Activated gamma-delta T cell treated with Interleukin-2 at 50 U/mL for 16 hours (primary cell): ENCODE data around the gene DTWD2.
"Not testable (repeated sequence)": the region's sequence is repeated elsewhere in the genome, so short reads cannot be mapped to it uniquely, and the experiment has no call there.

Experiments
- DNase-seq: peaks from one replicate; pipeline ENCODE4 v3.0.0-alpha.2; 2020

DTWD2 gene

DNA sequence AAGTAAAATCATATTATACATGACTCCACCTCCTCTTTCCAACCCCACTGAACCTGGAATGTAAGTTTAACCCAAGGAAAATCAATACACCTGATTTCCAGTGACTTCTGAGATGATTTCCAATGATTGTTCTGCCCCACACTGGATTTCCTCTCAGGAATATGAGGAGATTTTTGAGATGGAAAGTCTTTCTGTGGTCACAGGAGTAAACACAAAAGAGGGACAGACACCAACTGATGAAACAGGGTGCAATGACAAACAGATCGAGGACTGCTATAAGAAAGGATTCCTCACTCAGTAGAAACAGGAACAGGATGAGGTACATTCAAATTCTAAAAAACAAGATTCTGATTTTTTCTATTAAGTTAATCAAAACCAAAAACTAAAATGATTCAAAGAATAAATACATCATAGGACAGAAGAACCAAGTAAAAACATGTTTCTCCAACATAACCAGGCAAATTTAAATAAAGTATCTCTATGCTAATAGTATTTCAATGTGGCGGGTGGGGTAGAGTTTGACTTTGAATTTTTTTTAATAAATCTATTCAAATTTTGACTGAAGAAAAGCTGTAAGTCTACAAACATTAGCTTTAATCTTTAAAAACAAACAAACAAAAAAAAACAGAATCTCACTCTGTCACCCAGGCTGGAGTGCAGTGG, 42.1 kb downstream of the DTWD2 start:
- no peak for DNase-seq

DNA sequence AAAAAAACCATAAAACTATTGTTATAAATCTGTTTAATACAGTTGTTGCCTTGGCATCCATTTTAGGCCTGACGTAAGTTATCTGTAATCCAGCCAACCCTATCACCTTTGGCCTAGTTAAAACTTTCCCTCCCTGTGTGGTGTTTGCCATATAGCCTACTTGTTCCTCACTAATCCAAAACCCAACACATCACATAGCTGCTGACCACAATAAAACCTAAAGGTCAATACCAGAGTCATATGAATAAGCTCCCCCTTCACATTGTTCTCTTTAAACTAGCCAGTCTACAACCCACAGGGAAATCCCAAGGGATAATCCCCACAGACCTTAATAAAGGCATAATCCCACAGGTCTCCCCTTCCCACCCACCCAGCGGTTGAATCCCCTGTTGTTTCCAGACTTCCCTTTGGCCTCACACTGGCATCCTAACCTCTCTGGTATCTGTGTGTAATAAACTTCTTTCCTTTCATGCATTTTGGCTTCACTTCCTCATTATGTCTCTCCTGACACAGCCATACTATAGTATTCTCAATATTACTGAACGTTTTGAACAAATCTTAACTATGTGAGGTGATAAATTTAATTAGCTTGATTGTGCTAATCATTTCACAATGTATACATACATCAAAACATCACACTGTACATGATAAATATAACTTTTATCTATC, 50.8 kb downstream of the DTWD2 start:
- DNase-seq: no peak

DNA sequence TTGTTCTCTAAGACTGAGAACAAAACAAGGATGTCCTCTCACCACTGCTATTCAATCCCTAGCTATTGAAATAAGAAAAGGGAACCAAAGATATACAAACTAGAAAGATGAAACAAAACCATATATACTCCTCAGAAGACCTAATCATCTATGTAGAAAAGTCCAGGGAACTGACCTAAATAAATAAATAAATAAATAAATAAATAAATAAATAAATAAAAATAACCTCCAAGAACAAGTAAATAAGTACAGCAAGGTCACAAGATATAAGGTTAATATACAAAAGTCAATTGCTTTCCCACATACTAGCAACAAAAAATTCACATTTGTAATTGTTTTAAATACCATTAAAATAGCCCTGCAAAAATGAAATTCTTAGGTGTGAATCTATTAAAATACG, 54.6 kb downstream of the DTWD2 start:
- no peak for DNase-seq

DNA sequence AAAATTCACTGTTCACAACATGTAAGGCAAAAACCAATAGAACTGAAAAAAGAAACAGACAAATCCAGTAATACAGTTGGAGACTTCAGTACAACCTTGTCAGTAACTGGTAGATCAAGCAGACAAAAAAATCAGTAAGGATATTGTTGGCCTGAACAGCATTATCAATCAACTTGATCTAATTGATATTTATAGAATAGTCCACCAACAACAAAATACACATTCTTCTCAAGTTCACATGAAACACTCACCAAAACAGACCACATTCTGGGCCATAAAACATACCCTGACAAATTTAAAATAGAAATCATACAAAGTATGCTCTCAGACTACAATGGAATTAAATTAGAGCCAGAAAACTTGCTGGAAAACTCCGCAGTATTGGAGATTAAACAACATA, 56.8 kb downstream of the DTWD2 start:
- DNase-seq: no peak

DNA sequence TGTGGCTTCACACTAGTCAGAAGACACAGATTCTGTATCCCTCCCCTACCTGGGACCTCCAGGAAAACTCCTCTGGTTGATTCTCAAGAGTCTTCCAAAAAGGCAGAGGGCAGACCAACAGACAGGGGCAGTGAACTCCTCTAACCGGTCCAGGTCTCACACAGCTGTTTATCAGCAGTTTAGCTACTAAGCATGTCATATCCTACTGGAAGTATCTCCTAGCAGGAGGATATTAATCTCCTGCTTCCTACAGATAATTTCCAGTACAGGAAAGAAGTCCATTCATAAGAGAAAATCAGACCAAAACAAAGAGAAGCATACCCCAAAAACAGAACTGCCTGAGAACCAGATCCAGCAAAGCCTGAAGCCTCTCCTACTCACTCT, 64.3 kb downstream of the DTWD2 start:
- no peak for DNase-seq

DNA sequence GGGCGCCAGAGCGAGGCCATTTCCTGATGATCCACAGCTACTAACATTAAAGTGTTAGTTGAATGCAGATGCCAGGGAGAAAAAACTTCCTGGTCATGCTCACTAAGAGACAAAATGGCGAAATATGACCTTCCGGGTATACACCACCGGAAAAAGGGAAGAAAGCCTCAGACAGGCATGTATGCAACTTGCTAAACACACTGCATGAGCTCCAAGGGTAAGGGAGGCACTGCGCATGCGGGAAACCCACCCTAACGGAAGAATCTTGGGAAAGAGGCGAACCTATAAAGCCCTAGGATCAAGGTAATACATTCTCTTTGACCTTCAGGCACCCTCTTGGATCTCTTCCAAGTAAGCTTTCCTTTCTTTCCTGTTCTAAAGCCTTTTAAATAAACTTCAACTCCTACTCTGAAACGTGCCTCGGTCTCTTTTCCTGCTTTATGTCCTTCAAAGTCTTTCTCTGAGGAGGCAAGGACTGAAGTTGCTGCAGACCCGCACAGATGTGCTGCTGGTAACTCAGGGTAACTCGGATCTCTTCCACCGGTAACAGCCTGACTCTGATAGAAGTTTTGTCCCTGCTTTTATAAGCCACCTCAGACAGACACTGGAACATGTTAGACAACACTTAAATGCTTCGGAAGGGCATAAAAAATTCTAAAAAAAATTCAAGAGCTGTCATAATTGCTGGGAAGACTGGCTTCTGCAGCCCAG, 64.9 kb downstream of the DTWD2 start:
- DNase-seq: no peak

DNA sequence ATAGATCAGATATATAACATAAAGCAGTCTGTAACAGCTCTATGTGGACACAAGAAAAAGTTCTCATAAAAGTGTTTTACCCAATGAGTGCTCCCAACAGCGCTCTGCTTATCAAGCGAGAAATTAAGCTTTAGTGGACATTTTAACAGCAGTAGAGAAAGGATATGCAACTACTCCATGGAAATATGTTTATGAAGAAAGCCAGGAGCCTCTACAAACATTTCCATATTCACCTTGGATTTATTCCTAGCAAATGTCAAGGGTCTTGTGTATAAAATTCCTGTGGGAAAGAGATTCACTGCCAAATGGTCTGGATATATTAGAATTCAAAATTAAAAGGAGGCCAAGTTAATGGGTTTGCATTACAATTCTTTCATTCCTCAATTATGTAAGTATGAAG, 66.5 kb downstream of the DTWD2 start:
- no peak for DNase-seq

DNA sequence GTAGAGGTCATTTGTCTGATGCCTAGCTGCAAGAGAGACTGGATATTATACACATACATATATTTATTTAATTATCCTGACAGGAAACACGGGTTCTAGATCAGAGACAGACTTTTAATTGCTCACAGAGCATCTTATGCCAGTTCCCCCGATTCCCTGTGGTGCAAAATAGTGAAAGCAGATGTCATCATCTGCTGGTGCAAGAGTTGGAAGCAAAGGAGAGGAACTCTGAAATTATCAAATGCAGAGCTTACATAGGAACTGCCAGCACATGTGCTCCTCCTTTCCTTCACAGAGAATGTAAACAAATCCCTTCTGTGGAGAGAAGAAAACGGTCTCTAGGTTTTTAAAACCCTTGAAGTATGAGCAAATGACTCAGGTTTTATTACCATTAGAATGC, 69.3 kb downstream of the DTWD2 start:
- no peak for DNase-seq

DNA sequence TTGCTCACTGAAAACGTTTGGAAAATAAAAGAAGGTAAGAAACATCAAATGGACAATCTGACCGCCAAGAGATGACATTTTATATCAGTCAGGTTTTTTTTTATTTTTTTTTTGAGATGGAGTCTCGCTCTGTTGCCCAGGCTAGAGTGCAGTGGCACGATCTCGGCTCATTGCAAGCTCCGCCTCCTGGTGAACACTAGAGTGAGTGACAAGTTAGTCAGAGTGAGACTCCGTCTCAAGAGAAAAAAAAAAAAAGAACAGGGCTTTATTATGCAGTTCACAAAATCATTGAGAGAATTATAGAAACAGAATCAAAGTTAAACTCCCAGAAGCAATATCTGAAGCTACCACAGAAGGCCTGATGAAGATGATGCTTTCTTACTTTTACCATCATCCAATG, 70.1 kb downstream of the DTWD2 start:
- no peak for DNase-seq

DNA sequence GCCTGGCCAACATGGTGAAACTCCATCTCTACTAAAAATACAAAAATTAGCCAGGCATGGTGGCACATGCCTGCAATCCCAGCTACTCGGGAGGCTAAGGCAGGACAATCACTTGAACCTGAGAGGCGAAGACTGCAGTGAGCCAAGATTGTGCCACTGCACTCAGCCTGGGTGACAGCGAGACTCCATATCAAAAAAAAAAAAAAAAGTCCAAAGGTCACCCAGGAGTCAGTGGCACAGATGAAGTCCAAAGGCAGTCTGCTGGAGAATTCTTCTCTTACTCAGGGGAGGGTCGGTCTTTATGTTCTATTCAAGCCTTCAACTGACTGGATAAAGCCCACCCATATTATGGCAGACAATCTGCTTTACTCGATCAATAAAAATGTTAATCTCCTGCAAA, 80.8 kb downstream of the DTWD2 start:
- DNase-seq: not testable (repeated sequence)

DNA sequence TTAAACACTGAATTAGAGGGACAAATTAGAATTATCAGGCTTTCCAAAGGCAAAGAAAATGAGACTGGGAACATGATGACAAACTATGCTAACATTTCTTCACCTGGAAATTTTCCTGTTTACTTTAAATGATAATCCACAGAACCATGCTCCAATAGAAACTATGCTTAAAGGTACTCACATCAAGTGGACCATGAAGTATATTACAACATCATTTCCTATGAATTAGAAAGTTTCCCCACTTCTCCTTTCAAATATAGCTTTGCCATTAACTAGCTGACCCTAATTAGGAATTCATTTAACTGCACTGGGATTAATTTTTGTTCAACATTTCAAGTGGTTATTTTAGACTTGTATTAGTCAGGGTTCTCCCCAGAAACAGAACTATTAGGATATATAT, 81.4 kb downstream of the DTWD2 start:
- no peak for DNase-seq

DNA sequence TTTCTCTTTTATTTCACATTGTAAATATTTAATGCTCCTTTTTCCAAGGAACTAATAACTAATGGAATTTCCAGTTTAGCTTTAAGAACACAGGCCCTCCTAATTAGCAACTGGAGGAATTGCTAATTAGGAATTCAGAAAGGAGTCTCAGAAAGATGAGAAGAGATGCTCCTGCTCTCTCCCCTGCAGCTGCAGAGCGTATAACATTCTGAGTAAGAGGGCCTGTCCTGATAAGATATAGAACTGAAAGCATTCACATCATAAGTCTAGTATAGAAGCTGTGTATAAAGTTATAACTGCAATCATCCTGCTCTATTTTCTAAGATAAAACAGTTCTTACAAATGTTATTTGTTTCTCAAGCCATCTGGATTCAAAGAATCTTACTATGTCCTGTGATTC, 83.2 kb downstream of the DTWD2 start:
- DNase-seq: no peak

DNA sequence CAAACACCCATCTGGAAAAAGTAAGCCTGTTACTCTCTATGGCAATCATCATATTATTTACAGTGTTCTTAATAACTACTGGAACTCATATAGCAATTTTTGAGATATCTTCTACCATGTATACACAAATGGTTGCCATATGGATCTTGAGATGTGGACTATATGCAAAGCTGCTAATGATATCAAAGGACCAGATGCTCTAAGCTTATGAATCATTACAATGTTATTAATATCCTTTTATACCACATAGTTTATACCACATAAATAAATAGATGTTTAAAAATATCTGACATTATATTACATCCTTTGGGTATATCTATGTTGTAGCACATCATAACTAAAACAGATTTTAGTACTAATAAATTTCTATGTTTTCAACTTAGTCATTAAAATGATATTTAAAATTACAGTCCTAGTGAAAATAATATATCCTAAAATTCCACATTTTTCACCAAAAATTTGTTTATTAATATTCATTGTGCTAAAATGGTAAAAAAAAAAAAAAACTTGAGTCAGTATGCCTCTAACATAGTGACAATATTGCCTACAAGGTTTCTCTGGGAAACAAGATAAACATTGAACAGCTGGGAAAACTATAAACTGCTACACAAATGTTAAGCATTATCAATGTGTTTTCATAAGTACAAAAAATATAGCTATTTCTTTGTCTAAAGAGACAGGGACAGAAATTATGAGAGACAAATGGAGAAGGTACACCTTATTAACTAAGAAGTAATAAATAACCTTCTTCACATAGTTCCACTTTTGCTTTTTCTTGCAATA, 85.5 kb downstream of the DTWD2 start:
- no peak for DNase-seq

DNA sequence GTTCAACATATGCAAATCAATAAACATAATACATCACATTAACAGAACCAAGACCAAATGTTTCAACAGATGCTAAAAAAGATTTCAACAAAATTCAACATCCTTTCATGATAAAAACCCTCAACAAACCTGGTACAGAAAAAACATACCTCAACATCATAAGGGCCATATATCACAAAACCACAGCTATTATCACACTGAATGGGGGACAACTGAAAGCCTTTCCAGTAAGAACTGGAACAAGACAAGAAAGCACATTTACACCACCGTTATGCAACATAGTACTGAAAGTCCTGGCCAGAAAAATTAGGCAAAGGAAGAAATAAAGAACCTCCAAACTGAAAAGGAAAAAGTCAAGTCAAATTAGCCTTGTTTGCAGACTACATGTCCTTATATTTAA, 93.6 kb downstream of the DTWD2 start:
- DNase-seq: no peak

DNA sequence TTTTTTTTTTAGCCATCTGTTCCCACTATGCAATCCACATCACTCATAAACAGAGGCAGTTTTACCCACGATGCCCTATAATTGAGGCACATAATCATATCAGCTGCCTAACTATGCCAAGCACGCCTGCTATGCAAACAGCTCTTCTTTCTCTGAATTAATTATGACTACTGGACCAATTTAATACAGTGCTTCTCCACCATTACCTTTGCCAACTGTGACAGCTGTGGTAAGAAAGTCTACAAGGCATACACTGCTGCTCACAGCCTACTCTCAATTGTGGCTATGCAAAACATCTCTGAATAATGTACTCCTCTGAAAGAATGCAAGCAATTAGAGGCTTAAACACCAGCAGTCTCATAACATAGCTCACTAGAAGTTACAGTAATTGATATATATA, 97.1 kb downstream of the DTWD2 start:
- no peak for DNase-seq

DNA sequence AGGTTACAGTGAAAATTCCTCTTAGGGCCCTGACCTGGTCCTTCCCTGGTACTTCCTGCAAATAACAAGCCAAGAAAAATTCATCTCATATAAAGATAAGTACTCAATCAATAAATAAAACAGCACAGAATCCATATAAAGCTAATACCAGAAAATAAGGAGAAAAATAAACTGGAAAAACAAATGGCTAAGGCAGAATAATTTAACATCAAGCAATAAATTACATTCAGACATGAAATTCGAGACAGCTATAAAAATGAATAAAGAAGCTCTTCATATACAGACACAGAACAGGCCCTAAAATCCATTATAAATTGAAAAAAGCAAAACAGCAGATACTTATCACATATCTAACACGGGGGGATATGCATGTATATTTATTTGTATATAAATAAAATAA, 99.2 kb downstream of the DTWD2 start:
- no peak for DNase-seq

DNA sequence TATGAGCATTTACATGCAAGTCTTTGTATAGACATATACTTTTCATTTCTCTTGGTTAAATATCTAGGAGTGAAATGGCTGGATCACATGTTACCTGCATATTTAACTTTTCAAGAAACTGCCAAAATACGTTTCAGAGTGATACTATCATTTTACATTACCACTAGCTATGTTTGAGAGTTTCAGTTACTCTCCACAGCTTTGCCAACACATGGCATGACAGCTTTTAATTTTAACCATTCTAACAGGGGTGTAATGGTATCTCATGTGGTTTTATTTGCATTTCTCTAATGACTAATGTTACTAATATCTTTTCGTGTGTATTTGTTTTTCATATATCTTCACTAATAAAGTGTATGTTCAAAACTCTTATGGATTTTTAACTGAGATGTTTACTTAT, 99.8 kb downstream of the DTWD2 start:
- no peak for DNase-seq

DNA sequence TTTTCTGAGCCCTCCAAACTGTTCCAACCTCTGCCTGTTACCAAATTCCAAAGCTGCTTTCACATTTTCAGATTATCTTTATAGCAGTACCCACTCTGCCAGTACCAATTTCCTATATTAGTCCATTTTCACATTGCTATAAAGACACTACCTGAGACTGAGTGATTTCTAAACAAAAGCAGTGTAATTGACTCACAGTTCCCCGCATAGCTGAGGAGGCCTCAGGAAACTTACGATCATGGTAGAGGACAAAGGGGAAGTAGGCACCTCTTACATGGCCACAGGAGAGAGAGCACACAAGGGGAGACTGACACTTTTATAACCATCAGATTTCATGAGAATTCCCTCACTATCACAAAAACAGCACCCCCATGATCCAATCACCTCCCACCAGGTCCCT, 105.0 kb downstream of the DTWD2 start:
- DNase-seq: no peak

DNA sequence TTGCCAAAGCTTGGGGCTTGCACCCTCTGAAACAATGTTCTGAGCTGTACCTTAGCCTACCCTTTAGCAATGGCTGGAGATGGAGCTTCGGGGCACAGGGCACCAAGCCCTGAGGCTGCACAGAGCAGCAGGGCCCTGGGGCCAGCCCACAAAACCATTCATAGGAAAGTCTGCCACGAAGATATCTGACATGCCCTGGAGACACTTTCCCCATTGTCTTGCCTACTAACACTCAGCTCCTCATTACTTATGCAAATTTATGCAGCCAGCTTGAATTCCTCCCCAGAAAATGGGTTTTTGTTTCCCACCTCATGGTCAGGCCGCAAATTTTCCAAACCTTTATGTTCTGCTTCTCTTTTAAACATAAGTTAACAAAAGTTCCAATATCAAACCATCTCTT, 105.7 kb downstream of the DTWD2 start:
- no peak for DNase-seq

DNA sequence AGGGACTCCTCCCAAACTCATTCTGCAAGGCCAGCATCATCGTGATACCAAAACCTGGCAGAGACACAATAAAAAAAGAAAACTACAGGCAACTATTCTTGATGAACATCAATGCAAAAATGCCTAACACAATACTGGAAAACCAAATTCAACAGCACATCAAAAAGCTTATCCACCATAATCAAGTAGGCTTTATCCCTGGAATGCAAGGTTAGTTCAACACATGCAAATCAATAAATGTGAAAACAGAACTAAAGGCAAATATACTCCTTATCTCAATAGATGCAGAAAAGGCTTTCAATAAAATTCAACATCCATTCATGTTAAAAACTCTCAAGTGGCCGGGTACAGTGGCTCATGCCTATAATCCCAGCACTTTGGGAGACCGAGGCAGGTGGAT, 111.5 kb downstream of the DTWD2 start:
- DNase-seq: not testable (repeated sequence)

DNA sequence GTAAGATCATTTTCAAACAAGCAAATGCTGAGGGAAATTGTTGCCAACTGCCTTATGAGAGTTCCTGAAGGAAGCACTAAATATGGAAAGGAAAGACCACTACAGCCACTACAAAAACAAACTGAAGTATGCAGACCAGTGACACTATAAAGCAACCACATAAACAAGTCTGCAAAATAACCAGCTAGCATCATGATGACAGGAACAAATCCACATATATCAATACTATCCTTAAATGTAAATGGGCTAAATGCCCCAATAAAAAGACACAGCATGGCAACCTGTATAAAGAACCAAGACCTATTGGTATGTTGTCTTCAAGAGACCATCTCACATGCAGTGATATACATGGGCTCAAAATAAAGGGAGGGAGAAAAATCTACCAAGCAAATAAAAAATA, 113.2 kb downstream of the DTWD2 start:
- DNase-seq: no peak

DNA sequence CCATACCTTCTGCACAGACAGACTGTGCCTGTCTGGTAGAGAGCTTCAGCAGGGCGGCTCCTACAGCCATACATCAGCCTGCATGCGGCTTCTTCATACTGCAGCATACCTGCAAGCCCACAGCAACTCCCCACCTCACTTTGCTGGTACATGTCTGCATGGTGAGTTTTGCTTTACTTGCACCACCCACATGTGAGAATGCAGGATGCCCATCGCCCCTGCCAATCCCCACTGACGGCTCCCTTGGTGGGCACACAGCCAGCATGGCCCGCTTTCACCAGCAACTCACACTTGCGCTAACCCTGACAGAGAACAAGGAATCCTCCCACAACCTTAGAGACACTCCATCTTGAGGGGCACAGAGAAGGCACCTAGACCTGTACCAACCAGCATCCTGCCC, 114.9 kb downstream of the DTWD2 start:
- DNase-seq: no peak

DNA sequence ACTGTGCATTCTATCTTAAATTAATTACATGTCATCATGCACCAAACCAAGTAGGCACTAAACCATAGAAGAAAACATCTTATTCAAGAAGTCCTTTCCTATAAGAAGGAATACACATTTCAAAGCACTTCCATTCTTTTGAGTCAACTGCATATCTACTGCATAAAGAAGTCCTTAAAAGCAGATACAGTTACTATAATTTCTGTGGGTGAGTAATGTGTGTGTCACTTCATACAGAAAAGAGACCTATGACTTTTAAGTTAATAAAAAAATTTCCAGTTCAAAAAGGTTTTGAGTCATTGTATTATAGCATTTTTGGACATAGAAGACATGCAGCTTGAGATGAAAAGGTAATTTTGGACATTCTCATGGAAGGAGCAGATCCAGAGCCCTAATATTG, 125.0 kb downstream of the DTWD2 start:
- DNase-seq: no peak

DNA sequence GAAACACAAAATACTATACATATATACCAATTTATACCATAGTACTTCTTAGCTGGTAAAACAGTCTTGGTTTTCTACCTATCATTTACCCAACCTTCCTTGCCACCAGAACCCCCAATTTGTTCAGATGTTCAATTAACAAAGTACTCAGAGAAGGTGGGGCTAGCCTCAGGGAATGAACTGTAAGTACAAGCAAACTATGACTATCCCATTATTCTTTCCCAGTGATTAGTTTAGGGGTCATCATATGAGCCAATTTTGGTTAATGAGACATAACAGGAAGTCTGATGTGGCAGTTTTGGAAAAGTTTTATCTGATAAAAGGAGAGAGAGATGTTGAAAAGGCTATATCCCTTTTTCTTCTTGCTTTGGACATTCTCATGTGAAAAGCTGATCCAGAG, 125.8 kb downstream of the DTWD2 start:
- no peak for DNase-seq
